ENCODE data around the gene MGARP.

- TF ChIP-seq CTCF (IDR thresholded peaks at IDR 0.05; ENCODE audit: poor library complexity, severe bottlenecking) (no peak), REST (IDR thresholded peaks at IDR 0.05; ENCODE audit: borderline replicate concordance) (no peak), POLR2AphosphoS5 (IDR thresholded peaks at IDR 0.05) (no peak), EZH2 (IDR thresholded peaks at IDR 0.05; ENCODE audit: borderline replicate concordance, insufficient read depth, low read length, poor library complexity, severe bottlenecking) (no peak), EP300 (conservative IDR thresholded peaks at IDR 0.05; ENCODE audit: poor library complexity, severe bottlenecking) (no peak)
These were observed 44.6 kb upstream of the MGARP start for GRCh38 chr4:139324620-139325019.
